ENCODE data around the gene KCNQ1. TPM values are rescaled to one million over a fixed set of nuclear protein-coding genes. Genes with fewer than 3 reads are reported as not detected.

KCNQ1 gene
- total RNA-seq, 4 donors from 2014 or later, result 2.6 to 12.7 (median 4.9) TPM

GRCh38 chr11:2435288-2436012 is 9.4 kb upstream of the KCNQ1 start:
- Histone ChIP-seq H3K4me3 (no peak overlapping the region), H3K36me3 (no peaks in the 10 kb centered on the region), H3K27ac (no peak overlapping the region), H3K27me3 (peaks cover 45% of the 10 kb centered on the region), H3K9me3 (no peaks in the 10 kb centered on the region), H3K4me1 (no peaks in the 10 kb centered on the region)
- 85% methylated on average over 12 of the region's 12 CpGs for WGBS, 2 donors (ENCODE audit: low coverage in 1 of 2)
- no peak for ATAC-seq
- no peak for TF ChIP-seq POLR2A (IDR thresholded peaks at IDR 0.05)
- no peak for TF ChIP-seq CTCF (IDR thresholded peaks at IDR 0.05)
- TF ChIP-seq EP300 (IDR thresholded peaks at IDR 0.05), result no peak
- no peak for TF ChIP-seq POLR2AphosphoS5 (IDR thresholded peaks at IDR 0.05)

GRCh38 chr11:2436013-2436520 is 8.7 kb upstream of the KCNQ1 start:
- H3K36me3 ChIP-seq, result no peaks in the 10 kb centered on the region
- H3K27ac ChIP-seq, result no peak overlapping the region
- peaks cover 51% of the 10 kb centered on the region for H3K27me3 ChIP-seq
- TF ChIP-seq POLR2AphosphoS5 (IDR thresholded peaks at IDR 0.05), result no peak
- no peak for TF ChIP-seq CTCF (IDR thresholded peaks at IDR 0.05)
- no peak for TF ChIP-seq POLR2A (IDR thresholded peaks at IDR 0.05)
- TF ChIP-seq EP300 (IDR thresholded peaks at IDR 0.05), result no peak
- no peak overlapping the region for H3K4me3 ChIP-seq
- no peak for ATAC-seq
- 78 to 83% methylated on average over 3 to 4 of the region's 10 CpGs for WGBS, 2 donors (ENCODE audit: low coverage in 1 of 2)
- no peaks in the 10 kb centered on the region for H3K4me1 ChIP-seq
- H3K9me3 ChIP-seq, result no peaks in the 10 kb centered on the region

- no peak for ATAC-seq
- no peak for TF ChIP-seq EP300 (IDR thresholded peaks at IDR 0.05)
- TF ChIP-seq POLR2AphosphoS5 (IDR thresholded peaks at IDR 0.05), result no peak
- no peak for TF ChIP-seq CTCF (IDR thresholded peaks at IDR 0.05)
- no peak for TF ChIP-seq POLR2A (IDR thresholded peaks at IDR 0.05)
- WGBS, 2 donors (ENCODE audit: low coverage in 1 of 2), result 90% methylated on average over 2 of the region's 13 CpGs; no CpG with 5 or more reads in 1 of the 2 donors
- no peak overlapping the region for H3K4me3 ChIP-seq
- H3K27me3 ChIP-seq, result peaks cover 57% of the 10 kb centered on the region
- no peaks in the 10 kb centered on the region for H3K36me3 ChIP-seq
- H3K27ac ChIP-seq, result no peak overlapping the region
- H3K4me1 ChIP-seq, result no peaks in the 10 kb centered on the region
- no peaks in the 10 kb centered on the region for H3K9me3 ChIP-seq
These were observed 8.2 kb upstream of the KCNQ1 start for GRCh38 chr11:2436521-2437031.

- no peak overlapping the region for H3K4me3 ChIP-seq
- no peak overlapping the region for H3K27ac ChIP-seq
- no peaks in the 10 kb centered on the region for H3K4me1 ChIP-seq
- peaks cover 63% of the 10 kb centered on the region for H3K27me3 ChIP-seq
- ATAC-seq, result no peak
- H3K9me3 ChIP-seq, result peaks cover 0 to under 1% (median 0%) of the 10 kb centered on the region in 3 donors
- TF ChIP-seq EP300 (IDR thresholded peaks at IDR 0.05), result no peak
- H3K36me3 ChIP-seq, result no peaks in the 10 kb centered on the region
- 50 to 89% methylated on average over 1 to 4 of the region's 4 CpGs for WGBS, 2 donors (ENCODE audit: low coverage in 1 of 2)
These were observed 7.3 kb upstream of the KCNQ1 start for GRCh38 chr11:2437516-2437915.

- Histone ChIP-seq H3K4me1 (peaks cover 0 to 9% (median 0%) of the 10 kb centered on the region in 3 donors), H3K27me3 (peaks cover 74% of the 10 kb centered on the region), H3K4me3 (no peak overlapping the region), H3K9me3 (peaks cover 0 to 10% (median 0%) of the 10 kb centered on the region in 3 donors), H3K27ac (no peak overlapping the region), H3K36me3 (no peaks in the 10 kb centered on the region)
- TF ChIP-seq CTCF (IDR thresholded peaks at IDR 0.05), result no peak
- no peak for TF ChIP-seq POLR2A (IDR thresholded peaks at IDR 0.05)
- no peak for TF ChIP-seq EP300 (IDR thresholded peaks at IDR 0.05)
- TF ChIP-seq POLR2AphosphoS5 (IDR thresholded peaks at IDR 0.05), result no peak
- no peak for ATAC-seq
- whole genome bisulfite sequencing, 2 donors (ENCODE audit: low coverage in 1 of 2), result 80 to 97% methylated on average over 3 of the region's 3 CpGs
These were observed 5.0 kb upstream of the KCNQ1 start for GRCh38 chr11:2439820-2440219.

All from gastroesophageal sphincter (tissue), 4 donors.